Testis (tissue), 3 donors: ENCODE data around the gene MAP3K7. TPM values are rescaled to one million over a fixed set of nuclear protein-coding genes. Genes with fewer than 3 reads are reported as not detected.

Experiments
- DNase-seq: peaks from one replicate; pipeline ENCODE4 v3.0.0-alpha.2; 2019
- H3K27ac ChIP-seq, 2 donors: fragments of 200-600 bp; sonication (generic); one replicate each; pipeline ENCODE4 v1.5.1; 2019
- H3K27me3 ChIP-seq: fragments of 200-600 bp; sonication (generic); one replicate; pipeline ENCODE4 v1.5.1; 2019
- H3K36me3 ChIP-seq: fragments of 200-600 bp; sonication (generic); one replicate; pipeline ENCODE4 v1.5.1; 2017; ENCODE audit warnings: low read depth; ENCODE audit errors: missing control alignments
- H3K4me1 ChIP-seq: fragments of 200-600 bp; sonication (generic); one replicate; pipeline ENCODE4 v1.5.1; 2019
- H3K4me3 ChIP-seq, 2 donors: fragments of 200-600 bp; sonication (generic); one replicate each; pipeline ENCODE4 v1.5.1; 2017 to 2019
- H3K9me3 ChIP-seq: fragments of 200-600 bp; sonication (generic); one replicate; pipeline ENCODE4 v1.5.1; 2017
- CTCF ChIP-seq, 3 experiments: fragments of 450-650 bp in 2 of 3; fragments of 200-600 bp in 1 of 3; sonication (generic) in 1 of 3; IDR thresholded peaks; one replicate each; pipeline ENCODE4 v1.5.1; 2016 to 2019; ENCODE audit warnings: antibody characterized with exemption in 3 of 3, mild to moderate bottlenecking in 2 of 3, moderate library complexity in 1 of 3
- POLR2A ChIP-seq: fragments of 450-650 bp; IDR thresholded peaks from one replicate; pipeline ENCODE4 v1.6.1; 2017; ENCODE audit warnings: antibody characterized with exemption, mild to moderate bottlenecking, moderate library complexity
- WGBS, 2 donors: methylation state at CpG; one replicate each; pipeline ENCODE4 v1.1.5; 2018; 5-methylcytosine and 5-hydroxymethylcytosine counted together
- intact Hi-C: fragments of 100-400 bp; cut with DNase I; formaldehyde crosslinking; loops from one replicate; pipeline ENCODE4 v1.15.1; 2023; ENCODE audit warnings: low total_unique reads
- polyA plus RNA-seq: library from polyadenylated mRNA; stranded (reverse); fragments of 350-450 nt; fragmentation: Illumina TruSeq; extraction: RNeasy Lipid Tissue Mini Kit (QIAGEN cat#74804); gene quantifications from one replicate; pipeline ENCODE4 v1.2.3, GENCODE V29; 2014; ENCODE audit warnings: low read depth, low replicate concordance; ENCODE audit not compliant: insufficient read depth
- total RNA-seq, 2 donors: library from RNA; depleted of rRNA; stranded (reverse); fragments of >200 nt; gene quantifications; one replicate each; pipeline ENCODE4 v1.2.3, GENCODE V29; 2016

Gene MAP3K7
- total and polyA plus RNA-seq, 3 donors from 2014 or later: 20.2 to 39.0 (median 35.7) TPM

DNA sequence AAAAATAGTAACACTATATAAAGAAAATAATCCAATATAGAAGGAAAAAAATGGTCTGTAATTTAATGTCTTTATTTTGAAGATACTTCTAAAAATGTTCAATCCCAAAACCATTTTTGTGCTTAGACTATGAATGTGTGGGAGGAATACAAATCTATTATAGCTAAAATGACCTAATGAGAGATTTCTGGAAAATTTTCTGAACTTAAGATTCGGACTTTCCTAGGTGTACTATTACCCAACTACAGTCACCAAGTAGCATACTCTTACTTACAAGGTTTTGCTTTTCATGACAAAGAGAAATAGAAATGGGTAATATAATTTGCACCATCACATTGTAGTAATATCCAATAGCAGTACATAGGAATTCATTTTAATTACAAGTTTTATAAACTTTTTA, 29.9 kb downstream of the MAP3K7 start:
- H3K9me3 ChIP-seq: no peaks in the 10 kb centered on the region
- no peaks in the 10 kb centered on the region for H3K4me1 ChIP-seq
- no peak for TF ChIP-seq POLR2A
- intact Hi-C loops: no loop called here
- H3K27me3 ChIP-seq: no peaks in the 10 kb centered on the region
- H3K27ac ChIP-seq: no peak overlapping the region
- no peak for DNase-seq
- 93 to 94% methylated on average over 1 of the region's 1 CpG for WGBS, 2 donors
- no peak overlapping the region for H3K4me3 ChIP-seq
- no peaks in the 10 kb centered on the region for H3K36me3 ChIP-seq

DNA sequence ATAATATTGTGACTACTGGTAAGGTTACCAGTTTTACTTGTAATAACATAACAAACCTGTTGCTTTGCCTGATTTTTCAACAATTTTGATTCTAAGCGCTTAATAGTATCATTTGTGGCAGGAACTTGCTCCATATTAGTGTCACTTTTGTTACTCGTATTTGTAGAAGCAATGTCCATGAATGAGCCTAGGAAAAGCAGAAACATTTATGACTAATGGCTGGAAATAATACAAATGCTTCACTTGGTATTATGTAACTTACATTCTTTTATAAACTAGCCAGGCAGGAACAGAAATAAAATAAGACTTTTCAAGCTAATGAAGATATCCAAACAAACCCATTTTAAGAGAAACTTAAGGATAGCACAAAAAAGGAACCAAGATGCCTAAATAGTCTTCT, 38.9 kb downstream of the MAP3K7 start:
- Histone ChIP-seq H3K4me3 (no peak overlapping the region), H3K4me1 (no peaks in the 10 kb centered on the region), H3K27ac (no peak overlapping the region), H3K27me3 (no peaks in the 10 kb centered on the region), H3K9me3 (no peaks in the 10 kb centered on the region), H3K36me3 (no peaks in the 10 kb centered on the region)
- intact Hi-C loops: no loop called here
- no peak for DNase-seq
- WGBS, 2 donors: 83 to 92% methylated on average over 2 of the region's 2 CpGs
- no peak for TF ChIP-seq CTCF (IDR thresholded peaks at IDR 0.05)
- TF ChIP-seq POLR2A: no peak

GRCh38 chr6:90547079-90547478, 39.8 kb downstream of the MAP3K7 start:
- Histone ChIP-seq H3K27me3 (no peaks in the 10 kb centered on the region), H3K9me3 (no peaks in the 10 kb centered on the region), H3K4me3 (no peak overlapping the region), H3K36me3 (no peaks in the 10 kb centered on the region), H3K4me1 (no peaks in the 10 kb centered on the region), H3K27ac (no peak overlapping the region)
- TF ChIP-seq CTCF (IDR thresholded peaks at IDR 0.05) (no peak), POLR2A (no peak)
- DNase-seq: no peak
- WGBS, 2 donors: 77 to 81% methylated on average over 4 of the region's 4 CpGs
- intact Hi-C loops: no loop called here

DNA sequence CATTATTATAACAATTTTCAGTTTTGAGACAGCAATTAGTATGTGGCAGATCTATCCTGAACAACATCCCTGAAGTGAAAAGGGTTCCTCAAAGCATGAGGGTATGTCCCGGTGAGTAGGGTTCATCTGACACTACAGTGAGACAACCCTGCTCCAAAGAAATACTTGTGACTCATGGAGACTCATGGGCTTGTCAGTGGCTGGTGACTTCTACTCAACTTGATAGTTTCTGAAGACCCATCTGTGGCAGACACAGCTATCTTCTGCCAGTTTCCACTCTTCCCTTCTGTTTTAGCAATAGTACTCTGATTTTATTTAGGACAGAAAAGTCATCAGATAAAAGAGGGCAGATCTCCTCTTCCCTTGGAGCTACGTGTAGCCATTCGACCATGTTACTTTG, 41.4 kb downstream of the MAP3K7 start:
- H3K4me1 ChIP-seq: no peaks in the 10 kb centered on the region
- WGBS, 2 donors: 92 to 98% methylated on average over 3 of the region's 3 CpGs
- no peak for DNase-seq
- H3K4me3 ChIP-seq: no peak overlapping the region
- no peaks in the 10 kb centered on the region for H3K27me3 ChIP-seq
- no peaks in the 10 kb centered on the region for H3K36me3 ChIP-seq
- no peaks in the 10 kb centered on the region for H3K9me3 ChIP-seq
- TF ChIP-seq POLR2A (no peak), CTCF (IDR thresholded peaks at IDR 0.05) (no peak)
- intact Hi-C loops: no loop called here
- no peak overlapping the region for H3K27ac ChIP-seq

- no peak for DNase-seq
- no peaks in the 10 kb centered on the region for H3K27me3 ChIP-seq
- H3K4me3 ChIP-seq: no peak overlapping the region
- H3K36me3 ChIP-seq: no peaks in the 10 kb centered on the region
- H3K9me3 ChIP-seq: no peaks in the 10 kb centered on the region
- 89 to 98% methylated on average over 4 of the region's 4 CpGs for WGBS, 2 donors
- intact Hi-C loops: no loop called here
- TF ChIP-seq CTCF (IDR thresholded peaks at IDR 0.05): no peak
- TF ChIP-seq POLR2A: no peak
- H3K27ac ChIP-seq: no peak overlapping the region
- no peaks in the 10 kb centered on the region for H3K4me1 ChIP-seq
Measured at GRCh38 chr6:90544741-90545140, 42.1 kb downstream of the MAP3K7 start.
